T-helper 1 cell treated with Interleukin-12 subunit alpha and Interleukin-12 subunit beta and Interleukin-4 antibody, amounts not matched to agents 30 ng/mL and 1 ng/mL, for 36 hours (primary cell): ENCODE data around the gene LRP1B. TPM values are rescaled to one million over a fixed set of nuclear protein-coding genes. Genes with fewer than 3 reads are reported as not detected.

Experiments used
- intact Hi-C: fragments of 100-400 bp; cut with micrococcal nuclease; formaldehyde crosslinking; loops from one replicate; pipeline ENCODE4 v1.15.1; 2024
- total RNA-seq: library from RNA; stranded (reverse); gene quantifications from 2 replicates; pipeline ENCODE4 v1.2.3, GENCODE V29; 2022

LRP1B gene
- total RNA-seq, 1 donor from 2014 or later, result not detected

GRCh38 chr2:141595316-141595920 is 535.4 kb downstream of the LRP1B start:
- intact Hi-C loops, result no loop called here

DNA sequence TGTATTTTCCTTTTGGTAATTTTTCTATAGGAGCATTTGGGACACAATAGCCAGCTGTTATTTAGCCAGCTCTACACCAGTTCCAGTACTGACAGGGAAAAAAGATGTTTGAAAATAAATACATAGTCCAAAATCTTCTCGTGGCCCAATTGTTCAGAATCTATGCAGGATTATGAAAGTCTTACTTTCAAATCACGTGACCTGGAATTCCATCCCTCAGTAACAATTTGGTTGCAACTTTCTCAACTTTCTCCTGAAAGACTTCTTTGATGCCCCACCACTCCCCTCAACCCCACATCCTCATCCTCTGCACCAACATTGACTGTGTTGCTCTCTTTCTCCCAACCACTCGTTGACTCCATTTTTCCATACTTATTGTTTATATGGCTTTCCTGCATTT is 539.0 kb downstream of the LRP1B start:
- intact Hi-C loops, result no loop called here

DNA sequence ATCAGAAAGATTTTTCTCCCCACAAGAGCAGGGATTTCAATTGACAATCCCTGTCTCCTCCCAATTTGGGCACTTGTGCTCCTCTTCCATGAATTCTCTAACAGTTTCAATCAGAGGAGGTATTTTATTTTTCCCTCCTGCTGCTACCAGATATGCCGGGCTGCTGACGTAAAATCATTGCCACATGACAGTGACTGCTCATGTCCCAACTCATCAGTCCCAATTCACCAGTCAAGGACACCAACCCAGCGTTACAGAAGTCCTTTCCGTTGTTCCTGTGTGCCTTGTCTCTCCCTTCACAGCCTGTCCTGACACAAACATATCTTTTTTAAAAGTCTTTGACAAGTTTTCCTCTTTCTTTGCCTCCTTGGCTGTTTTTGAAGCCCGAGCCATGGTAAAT is 540.2 kb downstream of the LRP1B start:
- intact Hi-C loops, result no loop called here

DNA sequence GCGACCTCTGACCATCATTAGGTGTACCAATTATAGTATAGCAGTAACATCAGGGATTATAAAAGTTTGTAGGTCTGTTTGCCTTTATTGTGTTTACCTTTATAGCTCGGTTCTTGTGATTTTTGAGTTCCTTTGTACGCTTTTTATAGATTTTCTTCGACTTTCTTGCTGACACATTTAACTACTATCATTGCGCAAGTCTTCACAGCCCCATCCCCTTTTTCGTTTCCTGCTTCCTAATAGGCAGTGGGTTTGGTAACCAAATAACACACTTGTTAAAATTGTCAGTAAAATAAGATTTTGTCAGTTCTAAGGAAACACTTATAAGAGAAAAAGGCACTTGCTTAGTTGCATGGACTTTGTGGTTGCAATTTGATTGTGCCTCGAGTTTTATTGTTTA is 541.5 kb downstream of the LRP1B start:
- intact Hi-C loops, result no loop called here

- intact Hi-C loops, result no loop called here
These were observed 543.8 kb downstream of the LRP1B start for GRCh38 chr2:141586985-141587384.

GRCh38 chr2:141582213-141582612 is 548.6 kb downstream of the LRP1B start:
- intact Hi-C loops, result no loop called here

DNA sequence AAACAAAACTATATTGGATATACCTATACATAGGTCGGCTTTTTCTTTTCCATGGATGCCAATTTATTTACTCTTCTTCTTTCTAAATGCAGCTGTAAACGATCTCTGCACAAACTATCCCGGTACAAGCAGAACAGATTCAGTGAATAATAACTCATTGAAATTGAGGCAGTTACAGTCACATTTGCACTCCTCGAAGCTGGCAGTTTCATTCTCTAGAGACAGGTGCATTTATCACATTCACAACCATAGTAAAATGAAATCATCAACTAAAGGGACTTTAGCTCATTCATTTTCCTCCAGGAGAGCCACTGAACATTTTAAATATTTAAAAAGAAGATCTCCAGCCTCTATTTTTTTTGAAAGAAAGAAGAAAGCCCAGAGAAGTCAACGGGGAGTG is 551.7 kb downstream of the LRP1B start:
- intact Hi-C loops, result no loop called here

GRCh38 chr2:141570474-141571131 is 560.2 kb downstream of the LRP1B start:
- intact Hi-C loops, result no loop called here

DNA sequence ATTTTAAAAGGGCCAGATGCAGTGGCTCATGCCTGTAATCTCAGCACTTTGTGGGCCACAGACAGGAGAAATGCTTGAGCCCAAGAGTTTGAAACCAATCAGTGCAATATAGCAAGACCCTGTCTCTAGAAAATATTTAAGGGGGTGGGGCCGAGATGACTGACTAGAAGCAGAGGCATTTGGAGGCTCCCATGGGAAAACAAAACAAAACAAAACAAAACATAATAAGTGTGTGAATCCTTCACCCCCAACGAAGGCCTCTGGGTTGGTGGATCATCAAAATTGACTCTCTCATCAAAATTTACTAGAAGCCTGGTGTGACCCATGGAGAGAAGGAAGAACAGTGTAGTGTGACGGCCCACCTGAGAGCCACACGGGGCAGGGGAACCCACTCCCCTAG is 560.9 kb downstream of the LRP1B start:
- intact Hi-C loops, result no loop called here

GRCh38 chr2:141565597-141565996 is 565.2 kb downstream of the LRP1B start:
- intact Hi-C loops, result no loop called here

DNA sequence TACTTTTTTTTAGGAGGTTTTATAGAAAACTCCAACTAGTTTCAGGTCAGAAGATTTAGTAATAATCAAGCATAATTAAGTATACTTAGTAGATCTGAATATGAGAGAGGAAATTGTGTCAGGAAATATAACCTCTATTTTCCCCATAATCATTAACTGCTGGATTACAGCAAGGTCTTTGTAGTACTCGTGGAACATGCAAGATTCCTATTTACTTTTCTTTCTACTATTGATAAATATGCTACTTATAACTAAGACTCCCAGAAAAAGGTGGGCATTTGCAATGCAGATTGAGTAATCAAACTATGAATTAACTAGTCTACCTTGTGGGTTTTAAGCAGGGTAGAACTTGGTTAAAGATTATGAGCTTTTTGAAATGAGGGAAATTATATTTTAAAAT is 570.1 kb downstream of the LRP1B start:
- intact Hi-C loops, result no loop called here

GRCh38 chr2:141557329-141558095 is 573.3 kb downstream of the LRP1B start:
- intact Hi-C loops, result no loop called here

- intact Hi-C loops, result no loop called here
These were observed 574.8 kb downstream of the LRP1B start for GRCh38 chr2:141555876-141556470.

GRCh38 chr2:141554810-141555209 is 576.0 kb downstream of the LRP1B start:
- intact Hi-C loops, result no loop called here

DNA sequence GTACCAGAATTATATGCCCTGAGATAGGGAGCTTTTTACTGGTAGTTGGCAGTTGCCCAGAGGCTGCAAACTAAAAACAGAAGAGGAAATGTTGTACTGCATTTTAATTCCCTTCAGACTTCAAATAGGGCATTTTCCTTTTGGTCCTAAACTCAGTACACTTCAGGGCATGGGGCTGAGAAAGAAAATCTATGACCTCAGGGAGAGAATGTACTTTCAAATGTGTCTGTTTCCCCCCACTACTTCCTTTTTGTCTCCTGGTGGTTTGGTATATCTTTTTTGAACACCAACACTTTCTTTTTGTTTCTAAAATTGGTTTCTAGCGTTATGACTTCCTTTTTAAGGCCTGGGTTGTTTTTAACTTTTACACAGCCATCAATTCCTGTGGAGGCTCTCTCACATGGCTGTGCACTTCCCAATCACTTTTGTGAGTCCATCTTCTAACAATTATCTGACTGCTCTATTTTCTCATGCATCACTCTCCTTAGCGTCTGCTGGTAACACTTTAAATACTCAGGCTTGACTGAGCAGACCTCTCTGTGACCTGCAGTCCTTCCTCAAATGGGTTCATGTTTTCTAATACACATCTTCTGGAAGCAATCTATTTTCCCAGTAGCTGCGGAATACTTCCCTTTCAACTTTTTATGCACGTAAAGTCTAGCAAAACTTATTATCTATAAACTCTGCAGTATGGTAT is 596.0 kb downstream of the LRP1B start:
- intact Hi-C loops, result no loop called here

DNA sequence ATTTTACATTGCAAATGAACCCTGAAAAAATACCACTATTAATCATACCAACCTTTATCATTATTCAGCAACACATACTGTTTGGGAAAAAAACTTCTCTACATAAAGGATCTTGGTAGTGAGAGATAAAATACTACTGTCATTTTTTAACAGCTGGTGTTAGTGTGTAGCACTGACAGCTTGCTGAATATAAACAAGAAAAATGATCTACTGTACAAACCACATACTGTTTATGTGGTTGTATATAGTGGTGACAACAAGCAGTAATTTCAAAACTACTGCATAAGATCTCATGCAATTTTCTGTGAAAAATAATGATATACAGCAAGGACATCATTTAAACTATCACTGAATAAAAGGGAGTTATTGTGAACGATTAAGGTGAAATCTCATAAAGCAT is 601.2 kb downstream of the LRP1B start:
- intact Hi-C loops, result no loop called here

GRCh38 chr2:141528990-141529389 is 601.8 kb downstream of the LRP1B start:
- intact Hi-C loops, result no loop called here

- intact Hi-C loops, result no loop called here
These were observed 604.1 kb downstream of the LRP1B start for GRCh38 chr2:141526760-141527159.

- intact Hi-C loops, result no loop called here
These were observed 606.0 kb downstream of the LRP1B start for GRCh38 chr2:141524777-141525176.

- intact Hi-C loops, result no loop called here
These were observed 607.6 kb downstream of the LRP1B start for GRCh38 chr2:141523199-141523598.

DNA sequence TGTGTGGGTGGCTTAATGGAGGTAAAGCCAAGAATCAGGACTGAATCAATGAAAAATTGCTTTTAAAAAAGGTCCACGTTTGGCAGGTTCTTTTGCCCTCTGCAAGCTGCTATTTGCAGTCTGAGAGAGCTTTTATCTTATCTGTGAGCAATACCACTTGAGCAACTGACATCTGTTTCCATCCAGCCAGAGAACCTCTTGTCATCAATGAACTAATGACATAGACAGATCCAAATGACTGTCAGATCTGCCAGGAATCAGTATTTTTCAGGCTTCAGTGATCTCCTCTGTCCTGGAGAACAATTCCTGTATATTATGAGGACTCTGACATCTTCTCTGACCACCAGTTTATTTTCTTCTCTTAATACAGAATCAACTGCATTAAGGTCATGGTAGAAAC is 608.1 kb downstream of the LRP1B start:
- intact Hi-C loops, result no loop called here

GRCh38 chr2:141522048-141522447 is 608.8 kb downstream of the LRP1B start:
- intact Hi-C loops, result no loop called here
